ENCODE measurements around the gene TTC21A.
"Not testable (repeated sequence)": the region's sequence is repeated elsewhere in the genome, so short reads cannot be mapped to it uniquely, and the experiment has no call there.

Gene TTC21A

DNA sequence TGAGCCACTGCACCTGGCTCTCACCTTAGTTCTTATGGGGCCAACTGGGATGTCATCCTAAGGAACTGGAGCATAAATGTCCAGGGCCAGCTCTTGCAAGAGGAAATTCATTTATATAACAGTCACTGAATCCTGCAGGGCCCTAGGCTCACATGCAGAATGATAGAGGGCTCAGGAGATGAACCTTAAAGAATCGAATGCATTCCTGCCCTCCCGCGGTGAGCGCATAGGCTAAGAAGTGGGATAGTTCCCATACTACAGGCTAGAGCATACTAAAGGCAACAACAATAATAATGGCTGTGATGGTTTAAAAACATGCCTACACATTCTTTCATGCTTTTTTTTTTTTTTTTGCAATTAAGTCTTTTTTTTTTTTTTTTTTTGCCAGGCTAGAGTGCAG is 63.0 kb downstream of the TTC21A start:
- Histone ChIP-seq H3K4me1 (peaks cover 5% of the 10 kb centered on the region; the same call in 1 of the 2 replicates), H3K27me3 (ENCODE audit: low read depth) (no peaks in the 10 kb centered on the region; the same call in 1 of the 2 replicates), H3K36me3 (replicated peaks) (no peaks in the 10 kb centered on the region), H3K9me3 (peaks cover 5% of the 10 kb centered on the region; the same call in 1 of the 2 replicates), H3K4me3 (no peak overlapping the region)
- in situ Hi-C loops (cut with MboI; ENCODE audit: low sequenced_read_pairs) = no loop called here
- no peak for DNase-seq (ENCODE audit: low spot score in 2 of 2)

- H3K4me1 ChIP-seq; in situ Hi-C loops (cut with MboI; ENCODE audit: low sequenced_read_pairs); H3K27me3 ChIP-seq (ENCODE audit: low read depth); H3K36me3 ChIP-seq (replicated peaks); H3K4me3 ChIP-seq; H3K9me3 ChIP-seq; DNase-seq (ENCODE audit: low spot score in 2 of 2): not testable (repeated sequence)
These were observed 63.4 kb downstream of the TTC21A start for GRCh38 chr3:39170877-39171276.

DNA sequence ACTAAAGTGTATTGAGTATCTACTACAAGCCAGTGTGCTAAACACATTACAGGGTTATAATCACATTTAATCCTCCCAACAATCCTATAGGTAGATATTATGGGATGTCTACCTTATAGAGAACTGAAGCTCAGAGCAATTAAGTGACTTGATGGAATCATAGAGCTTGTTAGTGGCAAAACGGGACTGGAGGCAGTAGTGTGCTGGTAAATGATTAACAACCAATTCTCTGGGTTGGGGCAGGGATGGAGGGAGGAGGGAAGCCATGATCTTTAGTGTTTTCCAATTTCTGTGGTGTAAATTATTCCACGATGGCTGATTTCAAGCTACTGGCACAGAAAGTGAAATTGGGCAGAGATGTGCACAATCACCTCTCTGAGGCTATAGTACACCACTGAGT is 64.4 kb downstream of the TTC21A start:
- no peak overlapping the region for H3K4me3 ChIP-seq
- H3K9me3 ChIP-seq = peaks cover 5% of the 10 kb centered on the region; the same call in 1 of the 2 replicates
- DNase-seq (ENCODE audit: low spot score in 2 of 2) = no peak
- no peaks in the 10 kb centered on the region; the same call in 1 of the 2 replicates for H3K27me3 ChIP-seq (ENCODE audit: low read depth)
- in situ Hi-C loops (cut with MboI; ENCODE audit: low sequenced_read_pairs) = no loop called here
- H3K36me3 ChIP-seq (replicated peaks) = no peaks in the 10 kb centered on the region
- H3K4me1 ChIP-seq = peaks cover 5% of the 10 kb centered on the region; the same call in 1 of the 2 replicates

DNA sequence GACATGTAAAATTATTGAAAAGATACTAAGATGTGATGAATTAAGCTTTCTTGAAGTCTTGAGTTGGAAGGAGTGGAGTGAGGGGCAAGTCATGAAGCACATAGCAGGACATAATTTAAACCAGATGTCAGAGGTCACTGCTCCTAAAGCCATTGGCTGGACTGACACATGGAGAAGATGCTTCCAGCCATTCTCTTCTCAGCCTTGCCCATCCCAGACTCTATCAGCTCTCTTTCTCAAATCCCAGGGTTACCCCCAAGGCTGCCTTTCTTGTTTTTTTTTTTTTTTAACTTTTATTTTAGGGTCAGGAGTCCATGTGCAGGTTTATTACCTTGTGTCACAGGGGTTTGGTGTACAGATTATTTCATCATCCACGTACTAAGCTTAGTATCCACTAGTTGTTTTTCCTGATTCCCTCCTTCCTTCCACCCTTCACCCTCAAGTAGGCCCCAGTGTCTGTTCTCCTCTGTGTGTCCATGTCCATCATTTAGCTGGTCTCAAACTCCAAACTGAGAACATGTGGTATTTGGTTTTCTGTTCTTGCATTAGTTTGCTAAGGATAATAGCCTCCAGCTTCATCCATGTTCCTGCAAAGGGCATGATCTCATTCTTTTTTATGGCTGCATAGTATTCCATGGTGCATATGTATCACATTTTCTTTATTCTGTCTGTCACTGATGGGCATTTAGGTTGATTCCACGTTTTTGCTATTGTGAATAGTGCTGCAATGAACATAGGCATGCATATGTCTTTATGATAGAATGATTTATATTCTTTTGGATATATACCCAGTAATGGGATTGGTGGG is 66.0 kb downstream of the TTC21A start:
- in situ Hi-C loops (cut with MboI; ENCODE audit: low sequenced_read_pairs) = no loop called here

DNA sequence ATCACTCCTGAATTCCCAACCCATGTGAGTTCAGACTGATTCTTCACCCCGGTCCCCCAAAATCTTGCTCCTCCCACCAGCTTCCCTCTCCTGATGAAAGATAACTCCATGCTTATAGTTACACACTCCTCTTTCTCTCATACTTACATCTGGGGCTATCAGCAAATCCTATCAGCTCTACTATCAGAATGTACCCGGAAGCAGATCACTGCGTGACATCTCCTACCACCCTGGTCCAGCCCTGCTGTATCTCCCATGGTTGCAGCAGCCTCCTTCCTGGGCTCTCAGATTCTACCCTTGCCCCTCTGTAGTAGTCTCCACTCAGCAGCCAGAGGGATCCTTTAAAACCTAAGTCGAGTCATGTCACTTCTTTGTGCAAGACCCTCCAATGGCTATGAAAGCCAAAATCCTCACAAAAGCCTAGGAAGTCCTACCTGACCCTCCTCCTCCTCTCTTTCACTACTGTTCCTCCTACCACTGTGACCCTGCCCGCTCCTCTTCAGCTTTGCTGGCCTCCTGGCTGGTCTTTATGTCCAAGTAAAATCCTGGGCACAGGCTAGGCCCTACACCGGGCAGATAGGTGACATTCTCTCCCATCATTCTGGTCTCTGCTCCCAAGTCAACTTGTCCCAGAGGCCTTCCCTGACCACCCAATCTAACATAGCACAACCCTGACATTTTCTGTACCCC is 68.7 kb downstream of the TTC21A start:
- Histone ChIP-seq H3K9me3 (peaks cover 5% of the 10 kb centered on the region; the same call in 1 of the 2 replicates), H3K4me1 (peaks cover 13% of the 10 kb centered on the region), H3K36me3 (replicated peaks) (no peaks in the 10 kb centered on the region), H3K4me3 (no peak overlapping the region), H3K27me3 (ENCODE audit: low read depth) (no peaks in the 10 kb centered on the region; the same call in 1 of the 2 replicates)
- in situ Hi-C loops (cut with MboI; ENCODE audit: low sequenced_read_pairs) = no loop called here
- DNase-seq (ENCODE audit: low spot score in 2 of 2) = no peak

More for the DNA sequence above, 66.0 kb downstream of the TTC21A start:
- DNase-seq (ENCODE audit: low spot score in 2 of 2) = no peak
- H3K9me3 ChIP-seq = peaks cover 5% of the 10 kb centered on the region; the same call in 1 of the 2 replicates
- no peaks in the 10 kb centered on the region for H3K36me3 ChIP-seq (replicated peaks)
- H3K4me3 ChIP-seq = no peak overlapping the region
- peaks cover 6% of the 10 kb centered on the region for H3K4me1 ChIP-seq
- no peaks in the 10 kb centered on the region; the same call in 1 of the 2 replicates for H3K27me3 ChIP-seq (ENCODE audit: low read depth)

- DNase-seq (ENCODE audit: low spot score in 2 of 2) = peak; percentile 51 to 81
- no peaks in the 10 kb centered on the region for H3K36me3 ChIP-seq (replicated peaks)
- in situ Hi-C loops (cut with MboI; ENCODE audit: low sequenced_read_pairs) = no loop called here
These were observed 70.3 kb downstream of the TTC21A start for GRCh38 chr3:39177708-39178332.

DNA sequence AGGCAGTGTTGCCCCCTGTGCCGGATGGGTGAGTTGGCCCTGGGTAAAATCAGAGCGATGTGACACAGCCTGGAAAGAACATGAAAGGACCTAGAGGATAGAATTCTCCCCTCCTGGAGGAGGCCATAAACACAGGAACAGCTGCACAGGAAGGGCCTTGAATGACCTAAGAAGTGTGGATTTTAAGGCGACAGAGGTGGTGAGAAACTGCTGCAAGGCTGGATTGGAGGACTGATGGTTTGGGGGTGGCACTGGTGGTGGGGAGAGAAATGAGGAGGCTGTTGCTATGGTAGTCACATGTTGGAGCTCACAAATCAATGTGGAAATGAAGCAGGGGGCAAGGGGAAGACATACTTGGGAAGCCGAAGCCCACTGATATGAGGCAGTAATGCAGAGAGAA is 71.1 kb downstream of the TTC21A start:
- peak overlapping the region; percentile 35; the same call in 1 of the 2 replicates for H3K4me3 ChIP-seq
- in situ Hi-C loops (cut with MboI; ENCODE audit: low sequenced_read_pairs) = no loop called here
- peaks cover 5% of the 10 kb centered on the region; the same call in 1 of the 2 replicates for H3K9me3 ChIP-seq
- no peak for DNase-seq (ENCODE audit: low spot score in 2 of 2)
- no peaks in the 10 kb centered on the region for H3K27me3 ChIP-seq (ENCODE audit: low read depth)
- no peaks in the 10 kb centered on the region for H3K36me3 ChIP-seq (replicated peaks)
- H3K4me1 ChIP-seq = peaks cover 15% of the 10 kb centered on the region

More at GRCh38 chr3:39177708-39178332, 70.3 kb downstream of the TTC21A start:
- Histone ChIP-seq H3K4me3 (peak overlapping the region; percentile 35), H3K27me3 (ENCODE audit: low read depth) (no peaks in the 10 kb centered on the region), H3K4me1 (peaks cover 15% of the 10 kb centered on the region), H3K9me3 (peaks cover 5% of the 10 kb centered on the region; the same call in 1 of the 2 replicates)

- Histone ChIP-seq H3K9me3 (no peaks in the 10 kb centered on the region), H3K27me3 (ENCODE audit: low read depth) (no peaks in the 10 kb centered on the region)
These were observed 72.7 kb downstream of the TTC21A start for GRCh38 chr3:39180183-39180545.

GRCh38 chr3:39180546-39181346 is 73.3 kb downstream of the TTC21A start:
- Histone ChIP-seq H3K4me1 (peaks cover 15% of the 10 kb centered on the region), H3K4me3 (peak overlapping the region; percentile 27), H3K36me3 (replicated peaks) (no peaks in the 10 kb centered on the region), H3K9me3 (no peaks in the 10 kb centered on the region), H3K27me3 (ENCODE audit: low read depth) (no peaks in the 10 kb centered on the region)
- DNase-seq (ENCODE audit: low spot score in 2 of 2) = peak; percentile 82 to 91
- in situ Hi-C loops (cut with MboI; ENCODE audit: low sequenced_read_pairs) = loop anchor here (10.0 kb wide), 1 partner anchor 114 kb away; no protein-coding TSS in a partner anchor

More at GRCh38 chr3:39180183-39180545, 72.7 kb downstream of the TTC21A start:
- H3K36me3 ChIP-seq (replicated peaks) = no peaks in the 10 kb centered on the region
- DNase-seq (ENCODE audit: low spot score in 2 of 2) = no peak
- in situ Hi-C loops (cut with MboI; ENCODE audit: low sequenced_read_pairs) = loop anchor here (10.0 kb wide), 1 partner anchor 115 kb away; no protein-coding TSS in a partner anchor
- H3K4me1 ChIP-seq = peaks cover 15% of the 10 kb centered on the region
- H3K4me3 ChIP-seq = peak overlapping the region; percentile 27

DNA sequence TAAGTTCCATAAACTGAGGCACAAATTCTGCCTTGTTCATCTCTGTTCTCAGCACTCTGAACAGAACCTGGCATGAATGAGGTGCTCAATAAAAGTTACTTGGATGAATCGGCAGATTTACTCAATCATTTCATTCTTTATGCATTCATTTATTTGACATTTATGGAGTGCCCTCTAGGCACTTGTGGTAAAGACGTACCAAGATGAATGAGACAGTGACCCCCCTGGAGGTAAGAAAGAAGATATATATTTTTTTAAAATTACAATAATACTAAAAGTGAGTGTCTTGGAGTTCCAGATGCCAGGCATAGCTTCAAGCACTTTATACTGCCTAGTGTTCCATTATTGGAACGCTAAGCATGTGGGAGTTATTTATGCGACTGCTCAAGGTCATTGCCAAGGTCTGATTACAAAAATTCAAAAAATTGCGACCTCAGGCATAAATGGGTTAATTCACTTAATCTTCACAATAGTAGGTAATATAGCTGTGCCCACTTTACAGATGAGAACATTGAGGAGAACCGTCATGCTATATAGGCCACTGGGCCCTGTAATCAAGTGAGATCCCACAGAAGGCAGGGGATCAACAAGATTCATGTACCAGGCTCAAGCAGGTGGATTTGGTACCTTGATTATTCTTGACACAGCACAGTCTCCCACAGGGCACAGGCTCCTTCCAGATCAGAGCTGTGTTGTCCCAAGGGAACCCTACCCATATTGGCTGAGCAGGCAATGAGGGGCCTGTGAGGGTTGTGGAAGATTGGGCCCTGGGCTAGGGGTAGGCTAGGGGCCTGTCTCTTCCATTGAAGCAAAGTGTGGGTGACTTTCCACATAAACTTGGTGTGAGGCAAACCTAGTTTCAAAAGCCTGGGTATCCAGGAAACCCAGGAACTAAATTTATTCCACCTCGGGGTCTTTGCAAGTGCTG is 74.2 kb downstream of the TTC21A start:
- H3K27me3 ChIP-seq (ENCODE audit: low read depth) = no peaks in the 10 kb centered on the region
- no peaks in the 10 kb centered on the region for H3K9me3 ChIP-seq
- DNase-seq (ENCODE audit: low spot score in 2 of 2) = no peak
- H3K4me3 ChIP-seq = no peak overlapping the region
- H3K36me3 ChIP-seq (replicated peaks) = no peaks in the 10 kb centered on the region
- peaks cover 15% of the 10 kb centered on the region for H3K4me1 ChIP-seq
- in situ Hi-C loops (cut with MboI; ENCODE audit: low sequenced_read_pairs) = loop anchor here (10.0 kb wide), 1 partner anchor 113 kb away; no protein-coding TSS in a partner anchor

GRCh38 chr3:39183211-39184080 is 76.0 kb downstream of the TTC21A start:
- in situ Hi-C loops (cut with MboI; ENCODE audit: low sequenced_read_pairs) = loop anchor here (10.0 kb wide), 1 partner anchor 111 kb away; no protein-coding TSS in a partner anchor
- no peak overlapping the region for H3K4me3 ChIP-seq
- no peaks in the 10 kb centered on the region for H3K9me3 ChIP-seq

More at GRCh38 chr3:39183211-39184080, 76.0 kb downstream of the TTC21A start:
- no peak for DNase-seq (ENCODE audit: low spot score in 2 of 2)
- Histone ChIP-seq H3K36me3 (replicated peaks) (no peaks in the 10 kb centered on the region), H3K27me3 (ENCODE audit: low read depth) (no peaks in the 10 kb centered on the region), H3K4me1 (peaks cover 10% of the 10 kb centered on the region)
